A673 (cell line): Measurements from ENCODE around the gene HCAR2. TPM values are rescaled to one million over a fixed set of nuclear protein-coding genes. Genes with fewer than 3 reads are reported as not detected.

ENCODE experiments used
- BruUV-seq: library from RNA; stranded (reverse); fragments of 400-500 nt; replicated peaks from 2 replicates; lab custom pipeline; 2021; lab: Mats Ljungman, UMichigan
- CTCF ChIA-PET: fragments of 300-600 bp; sonication (Branson Sonifier 250); formaldehyde crosslinking; loops from one replicate; lab custom pipeline; 2022; ENCODE audit warnings: antibody characterized with exemption; lab: Charles Lee
- POLR2A ChIA-PET: fragments of 300-600 bp; sonication (Branson Sonifier 250); formaldehyde crosslinking; loops from one replicate; lab custom pipeline; 2022; ENCODE audit warnings: antibody characterized with exemption; ENCODE audit not compliant: low non-redundant PET; lab: Charles Lee
- DNase-seq: peaks from one replicate; pipeline ENCODE4 v3.0.0-alpha.2; 2015; ENCODE audit warnings: low spot score
- H3K27ac ChIP-seq: fragments of 200-600 bp; sonication (generic); 2 replicates; pipeline ENCODE4 v1.5.1; 2016; ENCODE audit warnings: mixed run types, low read depth, mild to moderate bottlenecking, mixed read lengths, antibody characterized with exemption, low read length; ENCODE audit not compliant: poor library complexity, severe bottlenecking
- H3K27me3 ChIP-seq: fragments of 200-600 bp; sonication (generic); replicated peaks from 2 replicates; pipeline ENCODE4 v1.6.1; 2017; ENCODE audit warnings: mixed run types, low read depth, mild to moderate bottlenecking, mixed read lengths, antibody characterized with exemption, low read length; ENCODE audit not compliant: insufficient read depth, poor library complexity
- H3K36me3 ChIP-seq: fragments of 200-600 bp; sonication (generic); 2 replicates; pipeline ENCODE4 v1.6.1; 2016; ENCODE audit warnings: mixed run types, mild to moderate bottlenecking, mixed read lengths, antibody characterized with exemption, low read length; ENCODE audit not compliant: insufficient read depth, poor library complexity, severe bottlenecking
- H3K4me1 ChIP-seq: fragments of 200-600 bp; sonication (generic); 2 replicates; pipeline ENCODE4 v1.6.1; 2017; ENCODE audit warnings: mixed run types, mild to moderate bottlenecking, mixed read lengths, antibody characterized with exemption, low read length; ENCODE audit not compliant: insufficient read depth, poor library complexity, severe bottlenecking
- H3K4me3 ChIP-seq: fragments of 200-600 bp; sonication (generic); 2 replicates; pipeline ENCODE4 v1.5.1; 2016; ENCODE audit warnings: low read depth, mixed run types, mild to moderate bottlenecking, mixed read lengths, low read length; ENCODE audit not compliant: poor library complexity, severe bottlenecking
- H3K9me3 ChIP-seq: fragments of 200-600 bp; sonication (generic); 2 replicates; pipeline ENCODE4 v1.6.1; 2016; ENCODE audit warnings: mixed run types, low read depth, mild to moderate bottlenecking, mixed read lengths, antibody characterized with exemption, low read length; ENCODE audit not compliant: poor library complexity, severe bottlenecking
- EZH2 ChIP-seq: fragments of 200-600 bp; sonication (generic); IDR thresholded peaks from 2 replicates; pipeline ENCODE4 v1.6.1; 2017; ENCODE audit warnings: borderline replicate concordance, low read depth, mild to moderate bottlenecking, mixed read lengths, antibody characterized with exemption, low read length; ENCODE audit not compliant: poor library complexity, severe bottlenecking
- intact Hi-C: fragments of 100-400 bp; cut with micrococcal nuclease; formaldehyde crosslinking; loops from one replicate; pipeline ENCODE4 v1.10.0; 2022; ENCODE audit not compliant: unreplicated experiment
- total RNA-seq: library from RNA; stranded (reverse); gene quantifications from 2 replicates; pipeline ENCODE4 v1.2.3, GENCODE V29; 2021
- TF ChIP-seq, protein P1 (sequence below): fragments of 300-800, 200-600 bp; sonication (generic); conservative IDR thresholded peaks from 2 replicates; pipeline ENCODE4 v1.5.1; 2017; ENCODE audit warnings: low read depth, mild to moderate bottlenecking, antibody characterized with exemption, low read length, moderate library complexity, mixed read lengths

Gene HCAR2
- total RNA-seq, 1 experiment from 2014 or later = 0.34 TPM

GRCh38 chr12:122740351-122740750 is 37.2 kb upstream of the HCAR2 start:
- no TSS peak for BruUV-seq
- ChIA-PET POLR2A (no interaction called here), CTCF (no interaction called here)
- Histone ChIP-seq H3K27me3 (no peaks in the 10 kb centered on the region), H3K4me3 (no peak overlapping the region), H3K36me3 (no peaks in the 10 kb centered on the region), H3K27ac (no peak overlapping the region), H3K4me1 (no peaks in the 10 kb centered on the region), H3K9me3 (no peaks in the 10 kb centered on the region)
- peak; percentile 41 for DNase-seq
- intact Hi-C loops = no loop called here
- TF ChIP-seq, protein P1, sequence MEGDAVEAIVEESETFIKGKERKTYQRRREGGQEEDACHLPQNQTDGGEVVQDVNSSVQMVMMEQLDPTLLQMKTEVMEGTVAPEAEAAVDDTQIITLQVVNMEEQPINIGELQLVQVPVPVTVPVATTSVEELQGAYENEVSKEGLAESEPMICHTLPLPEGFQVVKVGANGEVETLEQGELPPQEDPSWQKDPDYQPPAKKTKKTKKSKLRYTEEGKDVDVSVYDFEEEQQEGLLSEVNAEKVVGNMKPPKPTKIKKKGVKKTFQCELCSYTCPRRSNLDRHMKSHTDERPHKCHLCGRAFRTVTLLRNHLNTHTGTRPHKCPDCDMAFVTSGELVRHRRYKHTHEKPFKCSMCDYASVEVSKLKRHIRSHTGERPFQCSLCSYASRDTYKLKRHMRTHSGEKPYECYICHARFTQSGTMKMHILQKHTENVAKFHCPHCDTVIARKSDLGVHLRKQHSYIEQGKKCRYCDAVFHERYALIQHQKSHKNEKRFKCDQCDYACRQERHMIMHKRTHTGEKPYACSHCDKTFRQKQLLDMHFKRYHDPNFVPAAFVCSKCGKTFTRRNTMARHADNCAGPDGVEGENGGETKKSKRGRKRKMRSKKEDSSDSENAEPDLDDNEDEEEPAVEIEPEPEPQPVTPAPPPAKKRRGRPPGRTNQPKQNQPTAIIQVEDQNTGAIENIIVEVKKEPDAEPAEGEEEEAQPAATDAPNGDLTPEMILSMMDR = no peak
- TF ChIP-seq EZH2 = no peak

DNA sequence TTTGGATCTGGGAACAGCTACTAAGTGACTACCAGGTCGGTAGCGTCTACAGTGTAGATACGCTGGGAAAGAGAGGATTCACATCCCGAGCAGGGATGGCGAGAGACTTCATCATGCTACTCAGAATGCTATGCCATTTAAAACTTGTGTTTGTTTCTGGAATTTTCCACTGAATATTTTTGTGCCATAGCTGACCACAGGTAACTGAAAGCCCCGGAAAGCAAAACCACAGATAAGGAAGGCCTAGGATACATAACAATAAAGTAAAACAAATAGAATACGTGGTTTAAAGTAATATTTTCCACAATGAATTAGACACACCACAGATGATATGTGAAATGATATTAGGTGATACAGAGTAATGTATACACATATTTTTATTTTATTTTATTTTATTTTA is 35.4 kb upstream of the HCAR2 start:
- CTCF ChIA-PET = no interaction called here
- POLR2A ChIA-PET = no interaction called here
- no TSS peak for BruUV-seq

DNA sequence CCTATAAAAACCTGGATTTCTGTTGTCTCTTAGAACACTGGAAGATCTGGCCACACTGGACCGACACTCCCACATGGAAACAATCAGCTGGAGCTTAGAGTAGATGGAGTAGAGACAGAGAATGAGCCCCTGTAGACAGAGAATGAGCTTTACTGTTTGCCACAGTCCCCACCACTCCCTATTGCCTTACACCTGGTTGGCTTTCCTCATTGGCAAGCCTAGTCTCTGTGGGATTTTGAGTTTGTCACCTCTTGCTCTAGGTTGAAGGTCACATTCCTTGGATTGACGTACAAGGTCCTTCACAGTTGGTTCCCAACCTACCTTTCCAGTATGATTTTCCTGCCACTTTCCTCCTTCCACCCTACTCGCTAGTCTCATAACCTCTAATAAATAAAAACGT is 29.5 kb upstream of the HCAR2 start:
- DNase-seq = no peak
- Histone ChIP-seq H3K27me3 (no peaks in the 10 kb centered on the region), H3K27ac (no peak overlapping the region), H3K4me3 (no peak overlapping the region), H3K9me3 (no peaks in the 10 kb centered on the region), H3K4me1 (peaks cover 15% of the 10 kb centered on the region), H3K36me3 (no peaks in the 10 kb centered on the region)
- BruUV-seq = no TSS peak
- no peak for TF ChIP-seq EZH2
- TF ChIP-seq, protein P1 = no peak
- CTCF ChIA-PET = no interaction called here
- intact Hi-C loops = no loop called here
- POLR2A ChIA-PET = no interaction called here

More for the DNA sequence above, 35.4 kb upstream of the HCAR2 start:
- intact Hi-C loops = no loop called here
- TF ChIP-seq EZH2 = no peak
- TF ChIP-seq, protein P1 = no peak
- Histone ChIP-seq H3K27me3 (no peaks in the 10 kb centered on the region), H3K27ac (no peak overlapping the region), H3K4me3 (no peak overlapping the region), H3K4me1 (no peaks in the 10 kb centered on the region), H3K36me3 (no peaks in the 10 kb centered on the region), H3K9me3 (no peaks in the 10 kb centered on the region)
- no peak for DNase-seq
